ENCODE results near the gene ATG7.

- peak; percentile 40 for TF ChIP-seq CTCF (IDR thresholded peaks at IDR 0.05; ENCODE audit: insufficient read depth, low read length, poor library complexity, severe bottlenecking)
- TF ChIP-seq EZH2phosphoT487 (conservative IDR thresholded peaks at IDR 0.05; ENCODE audit: low read length): no peak
Measured at GRCh38 chr3:11379238-11379823, 107.1 kb downstream of the ATG7 start.

Data from SU-DHL-6 (cell line).